Common myeloid progenitor, CD34-positive (primary cell): ENCODE data around the gene GDF15.
"Not testable (repeated sequence)": the region's sequence is repeated elsewhere in the genome, so short reads cannot be mapped to it uniquely, and the experiment has no call there.

ENCODE experiments used
- CTCF ChIA-PET: fragments of 350-600 bp; sonication (Branson Sonifier 250); formaldehyde crosslinking; loops from one replicate; lab custom pipeline; 2021; ENCODE audit warnings: antibody characterized with exemption; lab: Charles Lee
- POLR2A ChIA-PET: fragments of 350-600 bp; sonication (Branson Sonifier 250); formaldehyde crosslinking; loops from one replicate; lab custom pipeline; 2021; ENCODE audit warnings: antibody characterized with exemption; lab: Charles Lee
- DNase-seq, 3 donors: peaks; one replicate each; pipeline versions ENCODE4 v3.0.0 to v3.0.0-alpha.2; 2013
- H3K27ac ChIP-seq, 2 experiments: 1 replicate in 1 of 2; 2 replicates in 1 of 2; pipeline ENCODE4 v1.7.0; 2013; ENCODE audit warnings: inconsistent platforms in 2 of 2, low read length in 2 of 2, mild to moderate bottlenecking in 2 of 2, low read depth in 1 of 2, moderate library complexity in 1 of 2; ENCODE audit not compliant: severe bottlenecking in 2 of 2, insufficient read depth in 1 of 2, poor library complexity in 1 of 2
- H3K27me3 ChIP-seq, 5 experiments: replicated peaks in 2 of 5; 1 replicate in 3 of 5; 2 replicates in 2 of 5; pipeline versions ENCODE4 v1.6.1 to v1.7.0; 2013; ENCODE audit warnings: low read length in 4 of 5, mild to moderate bottlenecking in 2 of 5, moderate library complexity in 2 of 5, inconsistent platforms in 1 of 5; ENCODE audit not compliant: insufficient read depth in 5 of 5, control insufficient read depth in 4 of 5
- H3K36me3 ChIP-seq, 4 experiments: 1 replicate in 2 of 4; 2 replicates in 2 of 4; pipeline versions ENCODE4 v1.6.1 to v1.7.0; 2013; ENCODE audit warnings: low read length in 3 of 4, control low read depth in 1 of 4, mild to moderate bottlenecking in 1 of 4; ENCODE audit not compliant: control insufficient read depth in 4 of 4, insufficient read depth in 4 of 4
- H3K4me1 ChIP-seq, 4 experiments: 1 replicate in 3 of 4; 2 replicates in 1 of 4; pipeline versions ENCODE4 v1.6.1 to v1.7.1; 2013; ENCODE audit warnings: low read length in 3 of 4, mild to moderate bottlenecking in 3 of 4, control low read depth in 1 of 4, inconsistent platforms in 1 of 4, moderate library complexity in 1 of 4; ENCODE audit not compliant: control insufficient read depth in 4 of 4, insufficient read depth in 4 of 4; ENCODE audit errors: control extremely low read depth in 1 of 4
- H3K4me3 ChIP-seq, 7 experiments: 1 replicate in 4 of 7; 2 replicates in 3 of 7; pipeline versions ENCODE4 v1.5.1 to v1.7.0; 2013; ENCODE audit warnings: mild to moderate bottlenecking in 7 of 7, low read length in 6 of 7, moderate library complexity in 6 of 7, inconsistent platforms in 2 of 7, low read depth in 2 of 7, control low read depth in 1 of 7; ENCODE audit not compliant: insufficient read depth in 4 of 7, control insufficient read depth in 1 of 7; ENCODE audit errors: extremely low read depth in 1 of 7
- H3K9me3 ChIP-seq, 5 experiments: 1 replicate in 4 of 5; 2 replicates in 1 of 5; pipeline versions ENCODE4 v1.6.1 to v1.7.1; 2013; ENCODE audit warnings: low read length in 4 of 5, mild to moderate bottlenecking in 2 of 5, inconsistent platforms in 1 of 5, low read depth in 1 of 5, moderate library complexity in 1 of 5; ENCODE audit not compliant: control insufficient read depth in 4 of 5, insufficient read depth in 2 of 5; ENCODE audit errors: control extremely low read depth in 1 of 5
- WGBS: methylation state at CpG from one replicate; pipeline ENCODE4 v1.1.5; 2013; ENCODE audit not compliant: insufficient coverage; 5-methylcytosine and 5-hydroxymethylcytosine counted together

Gene GDF15

GRCh38 chr19:18397242-18398202, 11.6 kb downstream of the GDF15 start, which contains the start of gene LRRC25:
Gene LRRC25 (minus strand): TSS chr19:18397622. CDS start chr19:18396963, 659 bp downstream.
- ChIA-PET CTCF (interaction anchor here (0.8 to 2.3 kb wide), 7 partner anchors 9 to 47 kb away, joined by 3 to 16 read pairs (median 4); no protein-coding TSS in a partner anchor), POLR2A (interaction anchor here (1.3 kb wide), 1 partner anchor 116 kb away, joined by 4 read pairs; the partner anchor contains the start of gene JUND)
- peak within 1 kb of the TSS in 6 of 7 experiments; percentile 32 to 74 (median 54) for H3K4me3 ChIP-seq
- no peak within 1 kb of the TSS for H3K27ac ChIP-seq
- H3K9me3 ChIP-seq, result no peaks in the 10 kb centered on the region
- WGBS, result 6% methylated on average over 27 of the region's 33 CpGs
- H3K27me3 ChIP-seq, result no peaks in the 10 kb centered on the region
- DNase-seq, result peak; percentile 75 to 91 (median 90)
- H3K36me3 ChIP-seq, result no peaks in the 10 kb centered on the region
- peaks cover 4 to 62% (median 52%) of the 10 kb centered on the region in 4 experiments for H3K4me1 ChIP-seq

- Histone ChIP-seq H3K4me1 (peaks cover 5 to 57% (median 46%) of the 10 kb centered on the region in 4 experiments), H3K9me3 (no peaks in the 10 kb centered on the region), H3K36me3 (no peaks in the 10 kb centered on the region), H3K27ac (no peak overlapping the region), H3K27me3 (no peaks in the 10 kb centered on the region), H3K4me3 (peak overlapping the region in 1 of 7 experiments; percentile 36)
- peak in 2 of 3 donors; percentile 47 to 52 for DNase-seq
- 55% methylated on average over 6 of the region's 6 CpGs for WGBS
- POLR2A ChIA-PET, result interaction anchor here (0.6 to 1.3 kb wide), 2 partner anchors 117 to 200 kb away, joined by 4 read pairs; partner anchors contain the start of gene JUND
- CTCF ChIA-PET, result interaction anchor here (0.7 to 8.9 kb wide), 6 partner anchors 8 to 50 kb away, joined by 3 to 101 read pairs (median 6); no protein-coding TSS in a partner anchor
Observed at GRCh38 chr19:18399008-18399407, 13.1 kb downstream of the GDF15 start.

- Histone ChIP-seq H3K36me3 (no peaks in the 10 kb centered on the region), H3K27me3 (no peaks in the 10 kb centered on the region), H3K4me1 (peaks cover 5 to 54% (median 44%) of the 10 kb centered on the region in 4 experiments), H3K4me3 (peak overlapping the region in 1 of 7 experiments; percentile 19), H3K9me3 (no peaks in the 10 kb centered on the region), H3K27ac (peak overlapping the region in 1 of 2 experiments; percentile 79)
- peak; percentile 93 to 95 (median 94) for DNase-seq
- ChIA-PET CTCF (interaction anchor here (0.6 to 8.9 kb wide), 13 partner anchors 9 to 58 kb away, joined by 3 to 101 read pairs (median 3); partner anchors contain the start of gene GDF15), POLR2A (interaction anchor here (0.6 to 1.2 kb wide), 3 partner anchors 9 to 15 kb away, joined by 3 to 5 read pairs (median 4); no protein-coding TSS in a partner anchor)
- 18% methylated on average over 7 of the region's 7 CpGs for WGBS
Observed at GRCh38 chr19:18401580-18402112, 15.7 kb downstream of the GDF15 start.

DNA sequence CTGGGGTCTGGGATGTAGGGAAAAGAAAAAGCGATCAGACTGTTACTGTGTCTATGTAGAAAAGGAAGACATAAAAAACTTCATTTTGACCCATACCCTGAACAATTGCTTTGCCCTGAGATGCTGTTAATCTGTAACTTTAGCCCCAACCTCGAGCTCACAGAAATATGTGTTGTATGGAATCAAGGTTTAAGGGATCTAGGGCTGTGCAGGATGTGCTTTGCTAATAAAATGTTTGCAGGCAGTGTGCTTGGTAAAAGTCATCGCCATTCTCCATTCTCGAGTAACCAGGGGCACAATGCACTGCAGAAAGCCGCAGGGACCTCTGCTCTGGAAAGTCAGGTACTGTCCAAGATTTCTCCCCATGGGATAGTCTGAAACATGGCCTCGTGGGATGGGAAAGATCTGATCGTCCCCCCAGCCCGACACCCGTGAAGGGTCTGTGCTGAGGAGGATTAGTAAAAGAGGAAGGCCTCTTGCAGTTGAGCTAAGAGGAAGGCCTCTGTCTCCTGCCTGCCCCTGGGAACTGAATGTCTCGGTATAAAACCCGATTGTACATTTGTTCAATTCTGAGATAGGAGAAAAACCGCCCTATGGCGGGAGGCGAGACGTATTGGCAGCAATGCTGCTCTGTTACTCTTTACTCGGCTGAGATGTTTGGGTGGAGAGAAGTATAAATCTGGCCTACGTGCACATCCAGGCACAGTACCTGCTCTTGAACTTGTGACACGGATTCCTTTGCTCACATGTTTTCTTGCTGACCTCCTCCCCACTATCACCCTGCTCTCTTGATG, 16.7 kb downstream of the GDF15 start:
- H3K4me1 ChIP-seq, result peaks cover 5 to 44% (median 35%) of the 10 kb centered on the region in 4 experiments

DNA sequence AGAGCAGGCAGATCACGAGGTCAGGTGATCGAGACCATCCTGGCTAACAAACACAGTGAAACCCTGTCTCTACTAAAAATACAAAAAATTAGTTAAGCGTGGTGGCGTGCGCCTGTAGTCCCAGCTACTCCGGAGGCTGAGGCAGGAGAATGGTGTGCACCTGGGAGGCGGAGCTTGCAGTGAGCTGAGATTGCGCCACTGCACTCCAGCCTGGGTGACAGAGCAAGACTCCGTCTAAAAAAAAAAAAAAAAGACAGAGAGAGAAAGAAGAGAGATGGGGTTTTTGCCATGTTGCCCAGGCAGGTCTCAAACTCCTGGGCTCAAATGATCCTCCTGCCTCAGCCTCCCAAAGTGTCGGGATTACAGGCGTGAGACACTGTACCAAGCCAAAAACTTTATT, 19.8 kb downstream of the GDF15 start:
- POLR2A ChIA-PET, H3K9me3 ChIP-seq, H3K36me3 ChIP-seq, DNase-seq, H3K4me3 ChIP-seq, H3K27ac ChIP-seq, H3K27me3 ChIP-seq: not testable (repeated sequence)
- WGBS, result 91% methylated on average over 8 of the region's 11 CpGs
- CTCF ChIA-PET, result interaction anchor here (1.0 to 8.9 kb wide), 3 partner anchors 9 to 22 kb away, joined by 3 to 101 read pairs (median 4); no protein-coding TSS in a partner anchor
- peaks cover 5 to 35% (median 23%) of the 10 kb centered on the region in 4 experiments for H3K4me1 ChIP-seq

More for the DNA sequence above, 16.7 kb downstream of the GDF15 start:
- not testable (repeated sequence) for H3K27me3 ChIP-seq, H3K36me3 ChIP-seq, H3K9me3 ChIP-seq
- CTCF ChIA-PET, result interaction anchor here (0.6 to 8.9 kb wide), 12 partner anchors 8 to 59 kb away, joined by 3 to 101 read pairs (median 4); partner anchors contain the start of gene GDF15
- POLR2A ChIA-PET, result interaction anchor here (1.2 kb wide), 1 partner anchor 14 kb away, joined by 5 read pairs; no protein-coding TSS in a partner anchor
- Histone ChIP-seq H3K4me3 (peak overlapping the region in 1 of 7 experiments; percentile 33), H3K27ac (peak overlapping the region in 1 of 2 experiments; percentile 79)
- WGBS, result 43% methylated on average over 10 of the region's 18 CpGs
- peak in 1 of 3 donors; percentile 20 for DNase-seq

DNA sequence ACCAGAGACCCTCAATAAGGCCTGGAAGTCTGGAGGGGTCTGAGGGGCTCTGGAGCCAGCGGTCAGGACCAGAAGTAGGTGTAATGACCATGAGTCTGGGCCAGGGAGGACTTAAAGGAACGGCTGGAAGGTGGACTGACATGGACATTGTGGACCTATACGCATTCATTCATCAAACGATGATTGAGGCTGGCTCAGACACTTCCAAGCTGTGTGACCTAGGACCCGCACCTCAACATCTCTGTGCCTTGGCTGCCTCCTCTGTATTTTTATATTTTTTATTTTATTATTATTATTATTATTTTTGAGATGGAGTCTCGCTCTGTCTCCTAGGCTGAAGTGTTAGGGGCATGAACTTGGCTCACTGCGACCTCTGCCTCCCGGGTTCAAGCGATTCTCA, 20.8 kb downstream of the GDF15 start:
- WGBS, result 100% methylated on average over 5 of the region's 9 CpGs
- Histone ChIP-seq H3K4me3 (no peak overlapping the region), H3K4me1 (peaks cover 5 to 27% (median 16%) of the 10 kb centered on the region in 4 experiments), H3K27me3 (no peaks in the 10 kb centered on the region), H3K9me3 (no peaks in the 10 kb centered on the region), H3K36me3 (no peaks in the 10 kb centered on the region), H3K27ac (no peak overlapping the region)
- ChIA-PET POLR2A (no interaction called here), CTCF (interaction anchor here (1.0 to 8.9 kb wide), 5 partner anchors 10 to 39 kb away, joined by 3 to 101 read pairs (median 4); no protein-coding TSS in a partner anchor)
- DNase-seq, result no peak
